CD4-positive, alpha-beta memory T cell (primary cell): ENCODE measurements around the gene CAMTA1. TPM values are rescaled to one million over a fixed set of nuclear protein-coding genes. Genes with fewer than 3 reads are reported as not detected.

ENCODE experiments used
- CTCF ChIA-PET: fragments of 350-600 bp; sonication (Branson Sonifier 250); formaldehyde crosslinking; loops from one replicate; lab custom pipeline; 2021; ENCODE audit warnings: inconsistent platforms; ENCODE audit not compliant: partially characterized antibody; lab: Charles Lee
- POLR2A ChIA-PET: fragments of 350-600 bp; sonication (Branson Sonifier 250); formaldehyde crosslinking; loops from one replicate; lab custom pipeline; 2021; ENCODE audit not compliant: partially characterized antibody; lab: Charles Lee
- DNase-seq, 5 donors: peaks; one replicate each; pipeline versions ENCODE4 v3.0.0 to v3.0.0-alpha.2; 2020 to 2022; ENCODE audit warnings: mixed read lengths in 1 of 5
- H3K27ac ChIP-seq: one replicate; pipeline ENCODE4 v1.7.0; 2013; ENCODE audit warnings: low read depth, low read length
- H3K27me3 ChIP-seq: 2 replicates; pipeline ENCODE4 v1.7.0; 2013; ENCODE audit warnings: mild to moderate bottlenecking, low read length, moderate library complexity; ENCODE audit not compliant: insufficient read depth
- H3K36me3 ChIP-seq: 2 replicates; pipeline ENCODE4 v1.7.0; 2013; ENCODE audit warnings: mild to moderate bottlenecking, low read length, moderate library complexity; ENCODE audit not compliant: insufficient read depth
- H3K4me1 ChIP-seq: 2 replicates; pipeline ENCODE4 v1.7.0; 2013; ENCODE audit warnings: mild to moderate bottlenecking, low read length, moderate library complexity; ENCODE audit not compliant: insufficient read depth
- H3K4me3 ChIP-seq, 2 donors: one replicate each; pipeline ENCODE4 v1.7.0; 2013; ENCODE audit warnings: low read length in 2 of 2, mild to moderate bottlenecking in 1 of 2
- H3K9me3 ChIP-seq, 2 donors: one replicate each; pipeline ENCODE4 v1.7.0; 2013; ENCODE audit warnings: low read length in 2 of 2, control low read depth in 1 of 2; ENCODE audit not compliant: control insufficient read depth in 1 of 2
- H3K27ac Mint-ChIP-seq, 7 donors: one replicate each; pipeline ENCODE4 v1.8.0; 2020 to 2021; ENCODE audit warnings: mixed read lengths in 7 of 7, mild to moderate bottlenecking in 6 of 7, inconsistent platforms in 3 of 7, moderate library complexity in 3 of 7
- H3K27me3 Mint-ChIP-seq, 2 donors: one replicate each; pipeline ENCODE4 v1.8.0; 2020 to 2021; ENCODE audit warnings: mixed read lengths in 2 of 2
- H3K36me3 Mint-ChIP-seq, 2 donors: one replicate each; pipeline ENCODE4 v1.8.0; 2020 to 2021; ENCODE audit warnings: mixed read lengths in 2 of 2, inconsistent platforms in 1 of 2, mild to moderate bottlenecking in 1 of 2
- H3K4me1 Mint-ChIP-seq, 4 donors: one replicate each; pipeline ENCODE4 v1.8.0; 2020 to 2021; ENCODE audit warnings: mixed read lengths in 4 of 4, mild to moderate bottlenecking in 1 of 4
- H3K4me3 Mint-ChIP-seq, 8 donors: one replicate each; pipeline ENCODE4 v1.8.0; 2020 to 2021; ENCODE audit warnings: mixed read lengths in 8 of 8, mild to moderate bottlenecking in 7 of 8, moderate library complexity in 6 of 8, inconsistent platforms in 3 of 8
- H3K9me3 Mint-ChIP-seq, 8 donors: one replicate each; pipeline ENCODE4 v1.8.0; 2020 to 2021; ENCODE audit warnings: mixed read lengths in 8 of 8, mild to moderate bottlenecking in 5 of 8, inconsistent platforms in 3 of 8, moderate library complexity in 1 of 8
- intact Hi-C: fragments of 100-400 bp; cut with micrococcal nuclease; formaldehyde crosslinking; loops from one replicate; pipeline ENCODE4 v1.15.1; 2023
- polyA plus RNA-seq, 2 donors: library from polyadenylated mRNA; unstranded; fragments of 300-500 nt; fragmentation: Illumina TruSeq; gene quantifications; one replicate each; pipeline ENCODE4 v1.2.3, GENCODE V29; 2021
- total RNA-seq, 2 experiments: library from RNA; stranded (reverse); gene quantifications; one replicate each; pipeline ENCODE4 v1.2.3, GENCODE V29; 2021

Gene CAMTA1
- total and polyA plus RNA-seq, 4 experiments from 2014 or later, result 39.1 to 118 (median 59.9) TPM

GRCh38 chr1:7485086-7485780 is 700.0 kb downstream of the CAMTA1 start:
- no peaks in the 10 kb centered on the region for H3K9me3 ChIP-seq
- no peaks in the 10 kb centered on the region for H3K4me1 ChIP-seq
- DNase-seq, result no peak
- H3K4me3 ChIP-seq, result no peak overlapping the region
- ChIA-PET CTCF (no interaction called here), POLR2A (no interaction called here)
- Mint-ChIP-seq H3K27ac (no peak overlapping the region), H3K4me3 (no peak overlapping the region), H3K4me1 (no peaks in the 10 kb centered on the region), H3K9me3 (no peaks in the 10 kb centered on the region), H3K27me3 (peaks cover 1 to 4% of the 10 kb centered on the region in 2 donors), H3K36me3 (no peaks in the 10 kb centered on the region)
- intact Hi-C loops, result no loop called here
- H3K36me3 ChIP-seq, result no peaks in the 10 kb centered on the region
- H3K27me3 ChIP-seq, result no peaks in the 10 kb centered on the region
- no peak overlapping the region for H3K27ac ChIP-seq

GRCh38 chr1:7485826-7486225 is 700.6 kb downstream of the CAMTA1 start:
- H3K4me3 ChIP-seq, result no peak overlapping the region
- no peaks in the 10 kb centered on the region for H3K9me3 Mint-ChIP-seq
- CTCF ChIA-PET, result no interaction called here
- intact Hi-C loops, result no loop called here
- no peaks in the 10 kb centered on the region for H3K36me3 Mint-ChIP-seq
- H3K27me3 Mint-ChIP-seq, result peaks cover 1 to 5% of the 10 kb centered on the region in 2 donors
- DNase-seq, result no peak
- H3K27ac Mint-ChIP-seq, result no peak overlapping the region
- no peaks in the 10 kb centered on the region for H3K4me1 ChIP-seq
- H3K36me3 ChIP-seq, result no peaks in the 10 kb centered on the region
- H3K4me3 Mint-ChIP-seq, result no peak overlapping the region
- H3K27me3 ChIP-seq, result no peaks in the 10 kb centered on the region
- no peaks in the 10 kb centered on the region for H3K4me1 Mint-ChIP-seq
- no peaks in the 10 kb centered on the region for H3K9me3 ChIP-seq
- H3K27ac ChIP-seq, result no peak overlapping the region
- POLR2A ChIA-PET, result no interaction called here

DNA sequence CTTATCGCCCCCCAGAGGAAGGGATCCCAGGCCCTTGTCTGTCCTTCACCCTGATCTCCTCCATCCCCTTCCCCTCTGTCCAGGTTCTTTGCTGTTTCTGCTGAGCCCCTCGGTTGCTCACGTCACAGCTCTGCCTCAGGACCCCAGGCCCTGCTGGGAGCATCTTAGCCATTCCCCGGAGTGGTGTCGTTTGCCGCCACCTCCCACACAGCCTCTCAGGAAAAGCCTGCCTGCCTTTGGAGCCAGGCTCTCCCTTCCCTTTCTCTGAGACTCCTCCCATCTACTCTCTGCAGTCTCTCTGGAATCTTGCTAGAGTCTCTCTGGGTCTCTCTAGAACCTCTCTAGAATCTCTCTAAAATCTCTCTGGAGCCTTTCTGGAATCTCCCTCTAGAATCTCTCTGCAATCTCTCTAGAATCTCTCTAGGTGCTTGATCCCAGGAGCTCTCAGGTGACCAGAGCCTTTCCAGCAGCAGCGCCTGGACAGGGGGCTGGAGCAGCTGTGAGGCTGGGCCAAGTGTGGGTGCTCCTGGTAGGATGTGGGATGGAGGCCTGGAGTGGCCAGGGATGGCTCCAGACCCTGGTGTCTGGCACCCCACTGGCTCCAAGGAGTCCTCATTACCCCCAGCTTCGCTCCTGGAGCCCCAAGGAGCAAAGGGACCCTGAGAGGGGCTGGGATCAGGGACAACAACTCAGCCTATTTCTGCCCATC is 702.7 kb downstream of the CAMTA1 start:
- Histone ChIP-seq H3K9me3 (no peaks in the 10 kb centered on the region), H3K4me1 (no peaks in the 10 kb centered on the region), H3K4me3 (no peak overlapping the region), H3K27ac (no peak overlapping the region), H3K36me3 (no peaks in the 10 kb centered on the region), H3K27me3 (no peaks in the 10 kb centered on the region)
- intact Hi-C loops, result no loop called here
- POLR2A ChIA-PET, result no interaction called here
- Mint-ChIP-seq H3K27ac (no peak overlapping the region), H3K4me1 (no peaks in the 10 kb centered on the region), H3K27me3 (peaks cover 1 to 6% of the 10 kb centered on the region in 2 donors), H3K36me3 (no peaks in the 10 kb centered on the region), H3K9me3 (peaks cover 0 to 3% (median 0%) of the 10 kb centered on the region in 8 donors), H3K4me3 (no peak overlapping the region)
- CTCF ChIA-PET, result no interaction called here
- DNase-seq, result no peak

DNA sequence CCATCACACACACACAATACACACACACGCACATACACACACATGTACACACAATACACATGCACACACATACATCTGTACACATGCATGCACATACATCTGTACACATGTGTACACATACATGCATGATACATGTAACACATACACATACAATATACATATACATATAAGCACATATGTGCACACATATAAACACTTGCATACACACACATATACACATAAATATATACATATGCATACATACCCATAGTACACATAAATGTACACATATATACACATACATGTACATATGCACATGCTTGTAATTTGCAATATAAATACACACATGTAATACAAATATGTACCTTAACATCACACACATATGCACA is 703.2 kb downstream of the CAMTA1 start:
- Histone ChIP-seq H3K4me1 (no peaks in the 10 kb centered on the region), H3K27ac (no peak overlapping the region), H3K9me3 (no peaks in the 10 kb centered on the region), H3K27me3 (no peaks in the 10 kb centered on the region), H3K4me3 (no peak overlapping the region), H3K36me3 (no peaks in the 10 kb centered on the region)
- Mint-ChIP-seq H3K9me3 (peaks cover 0 to 3% (median 1%) of the 10 kb centered on the region in 8 donors), H3K36me3 (no peaks in the 10 kb centered on the region), H3K4me3 (no peak overlapping the region), H3K27ac (no peak overlapping the region), H3K4me1 (peaks cover 0 to 1% (median 0%) of the 10 kb centered on the region in 4 donors), H3K27me3 (peaks cover 2 to 5% of the 10 kb centered on the region in 2 donors)
- intact Hi-C loops, result no loop called here
- POLR2A ChIA-PET, result no interaction called here
- CTCF ChIA-PET, result no interaction called here
- DNase-seq, result no peak

GRCh38 chr1:7489586-7489985 is 704.3 kb downstream of the CAMTA1 start:
- Mint-ChIP-seq H3K27ac (no peak overlapping the region), H3K27me3 (peaks cover 2 to 5% of the 10 kb centered on the region in 2 donors), H3K36me3 (no peaks in the 10 kb centered on the region), H3K4me1 (peaks cover 0 to 1% (median 0%) of the 10 kb centered on the region in 4 donors), H3K9me3 (peaks cover 0 to 3% (median 1%) of the 10 kb centered on the region in 8 donors), H3K4me3 (no peak overlapping the region)
- Histone ChIP-seq H3K27me3 (no peaks in the 10 kb centered on the region), H3K36me3 (no peaks in the 10 kb centered on the region), H3K4me1 (no peaks in the 10 kb centered on the region), H3K9me3 (no peaks in the 10 kb centered on the region), H3K4me3 (no peak overlapping the region), H3K27ac (no peak overlapping the region)
- no peak for DNase-seq
- intact Hi-C loops, result no loop called here
- ChIA-PET CTCF (no interaction called here), POLR2A (no interaction called here)

- DNase-seq, result no peak
- Histone ChIP-seq H3K27me3 (no peaks in the 10 kb centered on the region), H3K4me1 (no peaks in the 10 kb centered on the region), H3K36me3 (no peaks in the 10 kb centered on the region), H3K27ac (no peak overlapping the region), H3K4me3 (no peak overlapping the region), H3K9me3 (no peaks in the 10 kb centered on the region)
- ChIA-PET CTCF (no interaction called here), POLR2A (no interaction called here)
- Mint-ChIP-seq H3K27me3 (peaks cover 2 to 5% of the 10 kb centered on the region in 2 donors), H3K9me3 (peaks cover 0 to 3% (median 1%) of the 10 kb centered on the region in 8 donors), H3K4me3 (no peak overlapping the region), H3K36me3 (no peaks in the 10 kb centered on the region), H3K4me1 (peaks cover 0 to 1% (median 0%) of the 10 kb centered on the region in 4 donors), H3K27ac (no peak overlapping the region)
- intact Hi-C loops, result no loop called here
Measured at GRCh38 chr1:7490576-7490975, 705.3 kb downstream of the CAMTA1 start.

- H3K27me3 Mint-ChIP-seq, result peaks cover 2 to 5% of the 10 kb centered on the region in 2 donors
- intact Hi-C loops, result no loop called here
- DNase-seq, result no peak
- peaks cover 0 to 1% (median 0%) of the 10 kb centered on the region in 4 donors for H3K4me1 Mint-ChIP-seq
- POLR2A ChIA-PET, result no interaction called here
- no peaks in the 10 kb centered on the region for H3K9me3 ChIP-seq
- H3K4me1 ChIP-seq, result no peaks in the 10 kb centered on the region
- H3K4me3 ChIP-seq, result no peak overlapping the region
- CTCF ChIA-PET, result no interaction called here
- no peaks in the 10 kb centered on the region for H3K36me3 Mint-ChIP-seq
- H3K27me3 ChIP-seq, result no peaks in the 10 kb centered on the region
- no peak overlapping the region for H3K27ac ChIP-seq
- no peaks in the 10 kb centered on the region for H3K36me3 ChIP-seq
- H3K27ac Mint-ChIP-seq, result no peak overlapping the region
- H3K9me3 Mint-ChIP-seq, result peaks cover 0 to 3% (median 1%) of the 10 kb centered on the region in 8 donors
- no peak overlapping the region for H3K4me3 Mint-ChIP-seq
Measured at GRCh38 chr1:7491109-7491817, 706.0 kb downstream of the CAMTA1 start.
